Right lobe of liver (tissue), 4 donors: ENCODE data around the gene TMC8.

Source experiments
- CTCF ChIP-seq, 4 donors: fragments of 200-600 bp in 3 of 4; fragments of 450-650 bp in 1 of 4; IDR thresholded peaks; one replicate each; pipeline versions ENCODE4 v1.5.1 to v1.8.0; 2016 to 2022; ENCODE audit warnings: antibody characterized with exemption in 4 of 4, mild to moderate bottlenecking in 2 of 4
- POLR2A ChIP-seq: fragments of 450-650 bp; IDR thresholded peaks from one replicate; pipeline ENCODE4 v1.6.1; 2017; ENCODE audit warnings: antibody characterized with exemption, mild to moderate bottlenecking
- donor health status: DM: no; HTN: no; CAD: no.
- donor health status: DM: no; HTN: no; CAD: no.
- donor health status: DM: no; HTN: yes; CAD: no.

DNA sequence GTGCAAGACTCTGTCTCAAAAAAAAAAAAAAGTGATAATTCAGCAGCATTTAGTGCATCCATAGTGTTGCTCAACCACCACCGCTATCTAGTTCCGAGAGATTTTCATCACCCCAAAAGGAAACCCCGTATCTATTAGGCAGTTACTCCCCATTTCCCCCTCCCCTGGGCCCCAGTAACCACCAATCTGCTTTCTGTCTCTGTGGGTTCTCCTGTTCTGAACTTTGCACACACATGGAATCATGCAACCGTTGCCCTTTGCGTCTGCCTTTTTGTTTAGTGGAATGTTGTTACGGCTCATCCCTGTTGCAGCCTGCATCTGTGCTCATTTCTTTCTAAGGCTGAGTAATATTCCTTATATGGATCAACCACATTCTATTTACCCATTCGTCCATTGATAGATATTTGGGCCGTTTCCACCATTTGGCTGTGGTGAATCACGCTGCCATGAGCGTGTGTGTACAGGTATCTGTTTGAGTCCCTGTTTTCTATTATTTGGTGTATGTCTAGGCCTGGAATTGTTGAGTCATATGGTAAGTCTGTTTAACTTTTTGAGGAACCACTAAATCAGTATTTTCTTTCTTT lies 29.1 kb downstream of the TMC8 start:
- no peak for TF ChIP-seq POLR2A
- no peak for TF ChIP-seq CTCF (IDR thresholded peaks at IDR 0.05)
